HEK293 (cell line): ENCODE data around the gene NEU1.
A peak's percentile ranks its signal among the peaks of the same experiment; 100 is the strongest.

Source experiments
- CTCF ChIA-PET: fragments of 350-600 bp; formaldehyde crosslinking; extraction: SDS; loops from one replicate; lab custom pipeline; 2021; ENCODE audit warnings: antibody characterized with exemption; lab: Yijun Ruan, JAX
- POLR2A ChIA-PET: fragments of 300-600 bp; formaldehyde crosslinking; extraction: SDS; loops from one replicate; lab custom pipeline; 2020; ENCODE audit warnings: antibody characterized with exemption, inconsistent platforms; lab: Yijun Ruan, JAX
- H3K27ac ChIP-seq: fragments of 200-500 bp; sonication (Bioruptor generic); 2 replicates; pipeline ENCODE4 v1.5.1; 2014; ENCODE audit warnings: low read depth, low read length, control low read depth, inconsistent platforms; ENCODE audit errors: extremely low read depth
- H3K36me3 ChIP-seq, 2 experiments: fragments of 200-500 bp in 1 of 2; sonication (Bioruptor generic) in 1 of 2; 1 replicate in 1 of 2; 2 replicates in 1 of 2; pipeline ENCODE4 v1.5.1; 2014 to 2017; ENCODE audit warnings: inconsistent platforms in 2 of 2, low read length in 2 of 2; ENCODE audit not compliant: control insufficient read depth in 2 of 2, insufficient read depth in 1 of 2
- H3K4me1 ChIP-seq: fragments of 200-500 bp; sonication (Bioruptor generic); 2 replicates; pipeline ENCODE4 v1.5.1; 2014; ENCODE audit warnings: mild to moderate bottlenecking, low read length, inconsistent platforms; ENCODE audit not compliant: control insufficient read depth, insufficient read depth
- H3K4me3 ChIP-seq: 2 replicates; pipeline ENCODE4 v1.5.1; 2011; ENCODE audit warnings: low read depth, mild to moderate bottlenecking, control low read depth, low read length, moderate library complexity
- H3K9me3 ChIP-seq: fragments of 200-500 bp; sonication (Bioruptor generic); 2 replicates; pipeline ENCODE4 v1.5.1; 2014; ENCODE audit warnings: low read depth, low read length, inconsistent platforms; ENCODE audit not compliant: control insufficient read depth, insufficient read depth
- EGR2 ChIP-seq: fragments of 450-650 bp; formaldehyde crosslinking; IDR thresholded peaks from 2 replicates; pipeline ENCODE4 v1.5.1; 2016; ENCODE audit warnings: low read depth, missing biosample characterization, missing genetic modification characterization
- FEZF1 ChIP-seq: fragments of 450-650 bp; formaldehyde crosslinking; IDR thresholded peaks from 2 replicates; pipeline ENCODE4 v1.5.1; 2016; ENCODE audit warnings: missing biosample characterization, missing genetic modification characterization
- GLIS1 ChIP-seq: fragments of 450-650 bp; formaldehyde crosslinking; IDR thresholded peaks from 2 replicates; pipeline ENCODE4 v1.5.1; 2016; ENCODE audit warnings: missing biosample characterization, missing genetic modification characterization
- GLIS2 ChIP-seq: fragments of 450-650 bp; formaldehyde crosslinking; IDR thresholded peaks from 2 replicates; pipeline ENCODE4 v1.5.1; 2016; ENCODE audit warnings: missing biosample characterization, missing genetic modification characterization
- SCRT2 ChIP-seq: fragments of 450-650 bp; formaldehyde crosslinking; IDR thresholded peaks from 2 replicates; pipeline ENCODE4 v1.5.1; 2016; ENCODE audit warnings: missing biosample characterization, missing genetic modification characterization
- SP2 ChIP-seq: fragments of 450-650 bp; formaldehyde crosslinking; IDR thresholded peaks from 2 replicates; pipeline ENCODE4 v1.5.1; 2016; ENCODE audit warnings: missing biosample characterization, missing genetic modification characterization
- TCF7L2 ChIP-seq: IDR thresholded peaks from 2 replicates; pipeline ENCODE4 v1.6.1; 2011; ENCODE audit warnings: low read depth, mild to moderate bottlenecking, inconsistent platforms, low read length, moderate library complexity, borderline replicate concordance
- ZFHX2 ChIP-seq: fragments of 450-650 bp; formaldehyde crosslinking; conservative IDR thresholded peaks from 2 replicates; pipeline ENCODE4 v1.5.1; 2016; ENCODE audit warnings: missing biosample characterization, missing genetic modification characterization
- ZNF157 ChIP-seq: fragments of 450-650 bp; formaldehyde crosslinking; IDR thresholded peaks from 2 replicates; pipeline ENCODE4 v1.5.1; 2016; ENCODE audit warnings: missing biosample characterization, missing genetic modification characterization
- ZNF335 ChIP-seq: fragments of 450-650 bp; formaldehyde crosslinking; conservative IDR thresholded peaks from 2 replicates; pipeline ENCODE4 v1.5.1; 2016; ENCODE audit warnings: missing biosample characterization, missing genetic modification characterization
- ZNF600 ChIP-seq: fragments of 450-650 bp; formaldehyde crosslinking; IDR thresholded peaks from 2 replicates; pipeline ENCODE4 v1.5.1; 2016; ENCODE audit warnings: missing biosample characterization, missing genetic modification characterization
- ZNF623 ChIP-seq: fragments of 450-650 bp; formaldehyde crosslinking; IDR thresholded peaks from 2 replicates; pipeline ENCODE4 v1.5.1; 2016; ENCODE audit warnings: missing biosample characterization, missing genetic modification characterization
- ZNF629 ChIP-seq: fragments of 450-650 bp; formaldehyde crosslinking; IDR thresholded peaks from 2 replicates; pipeline ENCODE4 v1.5.1; 2017; ENCODE audit warnings: missing biosample characterization, missing genetic modification characterization
- ZNF792 ChIP-seq: fragments of 450-650 bp; formaldehyde crosslinking; IDR thresholded peaks from 2 replicates; pipeline ENCODE4 v1.5.1; 2016; ENCODE audit warnings: missing biosample characterization, missing genetic modification characterization
- TF ChIP-seq, protein P1 (sequence below): fragments of 450-650 bp; formaldehyde crosslinking; IDR thresholded peaks from 2 replicates; pipeline ENCODE4 v1.5.1; 2016; ENCODE audit warnings: missing biosample characterization, missing genetic modification characterization
- TF ChIP-seq, protein P2 (sequence below): fragments of 450-650 bp; formaldehyde crosslinking; IDR thresholded peaks from 2 replicates; pipeline ENCODE4 v1.5.1; 2017; ENCODE audit warnings: missing biosample characterization, missing genetic modification characterization

Gene NEU1

DNA sequence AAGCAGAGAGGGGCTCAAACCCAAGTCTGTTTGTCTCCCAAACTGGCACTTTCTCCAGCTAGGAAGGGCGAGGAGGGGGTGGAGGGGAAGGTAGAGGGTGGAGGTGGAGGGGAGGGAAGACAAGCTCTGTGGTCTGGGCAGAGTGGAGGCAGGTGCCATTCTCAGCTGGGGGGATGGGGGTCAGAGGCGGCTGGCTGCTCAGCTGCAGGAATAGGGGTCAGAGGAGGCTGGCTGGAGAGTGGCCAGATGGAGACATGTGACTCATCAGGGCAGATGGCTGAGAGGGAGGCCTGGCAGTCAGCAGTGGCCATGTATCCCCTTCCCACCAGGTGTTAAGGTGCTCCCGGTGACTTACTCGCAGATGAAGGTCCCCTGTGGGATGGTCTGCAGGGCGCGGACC, 19.7 kb upstream of the NEU1 start (continued):
- TF ChIP-seq, protein P1, sequence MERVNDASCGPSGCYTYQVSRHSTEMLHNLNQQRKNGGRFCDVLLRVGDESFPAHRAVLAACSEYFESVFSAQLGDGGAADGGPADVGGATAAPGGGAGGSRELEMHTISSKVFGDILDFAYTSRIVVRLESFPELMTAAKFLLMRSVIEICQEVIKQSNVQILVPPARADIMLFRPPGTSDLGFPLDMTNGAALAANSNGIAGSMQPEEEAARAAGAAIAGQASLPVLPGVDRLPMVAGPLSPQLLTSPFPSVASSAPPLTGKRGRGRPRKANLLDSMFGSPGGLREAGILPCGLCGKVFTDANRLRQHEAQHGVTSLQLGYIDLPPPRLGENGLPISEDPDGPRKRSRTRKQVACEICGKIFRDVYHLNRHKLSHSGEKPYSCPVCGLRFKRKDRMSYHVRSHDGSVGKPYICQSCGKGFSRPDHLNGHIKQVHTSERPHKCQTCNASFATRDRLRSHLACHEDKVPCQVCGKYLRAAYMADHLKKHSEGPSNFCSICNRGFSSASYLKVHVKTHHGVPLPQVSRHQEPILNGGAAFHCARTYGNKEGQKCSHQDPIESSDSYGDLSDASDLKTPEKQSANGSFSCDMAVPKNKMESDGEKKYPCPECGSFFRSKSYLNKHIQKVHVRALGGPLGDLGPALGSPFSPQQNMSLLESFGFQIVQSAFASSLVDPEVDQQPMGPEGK (tag by site-specific recombination): no peak
- TF ChIP-seq, protein P2, sequence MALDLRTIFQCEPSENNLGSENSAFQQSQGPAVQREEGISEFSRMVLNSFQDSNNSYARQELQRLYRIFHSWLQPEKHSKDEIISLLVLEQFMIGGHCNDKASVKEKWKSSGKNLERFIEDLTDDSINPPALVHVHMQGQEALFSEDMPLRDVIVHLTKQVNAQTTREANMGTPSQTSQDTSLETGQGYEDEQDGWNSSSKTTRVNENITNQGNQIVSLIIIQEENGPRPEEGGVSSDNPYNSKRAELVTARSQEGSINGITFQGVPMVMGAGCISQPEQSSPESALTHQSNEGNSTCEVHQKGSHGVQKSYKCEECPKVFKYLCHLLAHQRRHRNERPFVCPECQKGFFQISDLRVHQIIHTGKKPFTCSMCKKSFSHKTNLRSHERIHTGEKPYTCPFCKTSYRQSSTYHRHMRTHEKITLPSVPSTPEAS: no peak
- TF ChIP-seq FEZF1 (tag by site-specific recombination): no peak
- TF ChIP-seq, all 188 proteins: peak for 4

DNA sequence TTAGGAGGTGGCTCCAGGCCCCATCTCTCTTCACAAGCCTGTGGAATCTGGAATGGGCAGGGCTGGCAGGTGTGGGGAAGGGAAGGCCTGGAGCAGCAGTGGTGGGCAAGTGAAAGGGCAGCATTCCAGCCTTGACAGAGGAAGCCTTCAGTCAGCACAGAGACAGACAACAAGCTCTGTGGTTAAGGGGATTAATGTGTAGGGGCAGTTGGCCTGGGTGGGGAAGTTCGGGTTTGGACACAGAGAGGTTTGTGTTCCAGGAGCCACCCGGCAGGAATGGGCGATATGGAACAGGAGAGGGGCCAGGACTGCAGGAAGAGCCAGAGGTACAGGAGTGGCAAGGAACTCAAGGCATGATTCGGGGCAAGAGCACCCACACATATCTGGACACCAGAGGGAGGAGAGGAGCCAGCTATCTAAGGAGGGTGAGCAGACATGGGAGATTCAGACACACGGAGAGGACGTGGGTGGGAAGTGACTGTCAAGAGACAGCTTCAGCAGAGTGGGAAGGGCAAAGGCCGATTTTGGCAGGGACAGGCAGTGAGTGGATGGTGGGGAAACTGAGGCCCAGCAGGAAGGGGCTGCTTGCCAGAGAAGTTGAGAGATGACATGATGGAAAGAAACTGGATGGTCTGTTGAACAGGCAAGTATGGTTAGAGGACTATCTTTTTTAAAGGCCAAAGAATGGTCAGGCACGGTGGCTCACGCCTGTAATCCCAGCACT, 18.7 kb upstream of the NEU1 start:
- CTCF ChIA-PET: interaction anchor here (0.6 to 0.7 kb wide), 3 partner anchors 22 to 272 kb away, joined by 3 to 4 read pairs (median 3); no protein-coding TSS in a partner anchor
- Histone ChIP-seq H3K36me3 (peaks cover 41 to 64% of the 10 kb centered on the region in 2 experiments), H3K4me1 (no peaks in the 10 kb centered on the region; the same call in 1 of the 2 replicates), H3K27ac (no peak overlapping the region), H3K4me3 (no peak overlapping the region), H3K9me3 (no peaks in the 10 kb centered on the region)
- POLR2A ChIA-PET: interaction anchor here (1.5 kb wide), 1 partner anchor 19 kb away, joined by 5 read pairs; the partner anchor contains the start of gene NEU1
- TF ChIP-seq SP2 (tag by site-specific recombination): no peak
- no peak for TF ChIP-seq TCF7L2
- peak; percentile 26; the same call in 1 of the 2 replicates for TF ChIP-seq EGR2 (tag by site-specific recombination)
- 0 out of 2 replicates have a peak, but pooled peaks have one; percentile 10 for TF ChIP-seq ZFHX2 (tag by site-specific recombination)
- TF ChIP-seq SCRT2: no peak
- peak; percentile 47; the same call in 1 of the 2 replicates for TF ChIP-seq ZNF600 (tag by site-specific recombination)

DNA sequence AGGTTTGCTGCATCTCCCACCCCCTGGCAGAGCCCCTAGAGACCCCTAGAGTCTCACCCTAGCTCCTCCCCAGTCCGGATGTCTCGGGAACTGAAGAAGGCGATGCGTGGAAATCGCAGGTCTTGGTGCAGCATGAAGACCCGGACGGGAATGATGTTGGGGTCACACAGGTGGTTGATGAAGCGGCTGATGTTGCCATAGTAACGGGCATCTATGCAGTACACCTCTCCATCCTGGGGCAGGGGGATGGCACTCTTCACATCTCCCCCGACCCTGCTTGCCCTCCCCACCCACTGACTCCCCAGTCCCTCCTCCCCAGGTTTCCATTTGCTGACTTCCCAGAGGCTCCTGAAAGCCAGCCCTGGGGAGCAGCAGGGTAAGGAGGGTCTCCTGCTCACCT, 18.0 kb upstream of the NEU1 start:
- Histone ChIP-seq H3K9me3 (no peaks in the 10 kb centered on the region), H3K4me1 (no peaks in the 10 kb centered on the region; the same call in 1 of the 2 replicates), H3K27ac (no peak overlapping the region), H3K36me3 (peaks cover 34 to 58% of the 10 kb centered on the region in 2 experiments), H3K4me3 (no peak overlapping the region)
- ChIA-PET CTCF (interaction anchor here (0.6 to 0.7 kb wide), 2 partner anchors 21 to 200 kb away, joined by 3 read pairs; partner anchors contain the start of gene LY6G5C), POLR2A (interaction anchor here (0.6 to 1.5 kb wide), 3 partner anchors 18 to 53 kb away, joined by 4 to 6 read pairs (median 5); partner anchors contain the start of genes HSPA1B and NEU1)
- TF ChIP-seq ZNF157 (tag by site-specific recombination) (peak; percentile 55), ZNF792 (no peak), SCRT2 (0 out of 2 replicates have a peak, but pooled peaks have one; percentile 18)

DNA sequence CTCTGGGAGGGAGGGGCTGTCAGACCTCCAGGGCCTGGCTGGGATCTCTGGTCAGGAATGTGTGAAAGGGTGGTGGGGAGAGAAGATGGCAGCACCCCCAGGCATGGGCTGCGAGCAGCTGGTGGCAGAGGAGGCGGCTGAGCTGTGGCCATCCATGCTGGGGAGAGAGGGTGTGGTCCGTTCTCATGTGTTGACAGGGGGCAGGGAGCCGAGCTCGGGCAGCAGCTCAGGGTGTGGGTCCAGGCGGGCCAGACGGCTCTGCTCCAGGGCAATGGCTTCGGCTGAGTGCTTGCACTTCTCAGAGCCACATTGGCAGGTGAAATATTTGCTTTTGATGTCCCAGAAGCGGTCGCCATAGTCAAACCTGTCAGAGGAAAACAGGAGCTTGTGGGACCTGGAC, 17.3 kb upstream of the NEU1 start:
- no peak overlapping the region for H3K27ac ChIP-seq
- H3K9me3 ChIP-seq: no peaks in the 10 kb centered on the region
- H3K4me1 ChIP-seq: no peaks in the 10 kb centered on the region; the same call in 1 of the 2 replicates
- H3K4me3 ChIP-seq: no peak overlapping the region
- POLR2A ChIA-PET: interaction anchor here (1.0 to 1.5 kb wide), 2 partner anchors 17 to 52 kb away, joined by 4 to 5 read pairs; partner anchors contain the start of genes HSPA1B and NEU1
- TF ChIP-seq ZNF335 (tag by site-specific recombination): no peak
- TF ChIP-seq GLIS2 (tag by site-specific recombination): peak; percentile 8; the same call in 1 of the 2 replicates
- no peak for TF ChIP-seq ZNF623 (tag by site-specific recombination)
- TF ChIP-seq ZNF629 (tag by site-specific recombination): no peak
- peak; percentile 71 for TF ChIP-seq GLIS1 (tag by site-specific recombination)
- TF ChIP-seq, all 188 proteins: peak for 2
- CTCF ChIA-PET: interaction anchor here (0.7 kb wide), 2 partner anchors 12 to 199 kb away, joined by 3 read pairs; partner anchors contain the start of gene LY6G5C
- H3K36me3 ChIP-seq: peaks cover 27 to 52% of the 10 kb centered on the region in 2 experiments
